B cell (primary cell): Measurements from ENCODE around the gene TDRKH. TPM values are rescaled to one million over a fixed set of nuclear protein-coding genes. Genes with fewer than 3 reads are reported as not detected.

Experiments
- ATAC-seq: fragments of 200-7000 bp; cut with Tn5 transposase; one replicate; pipeline ENCODE4 v1.10.0; 2021; ENCODE audit warnings: low read depth, mild to moderate bottlenecking, moderate number of reproducible peaks, moderate library complexity
- CTCF ChIA-PET: fragments of 350-600 bp; sonication (Branson Sonifier 250); formaldehyde crosslinking; loops from one replicate; lab custom pipeline; 2021; ENCODE audit warnings: antibody characterized with exemption, inconsistent platforms; lab: Charles Lee
- POLR2A ChIA-PET: fragments of 350-600 bp; sonication (Branson Sonifier 250); formaldehyde crosslinking; loops from one replicate; lab custom pipeline; 2021; ENCODE audit warnings: antibody characterized with exemption; lab: Charles Lee
- DNase-seq: peaks from one replicate; pipeline ENCODE4 v3.0.0; 2013
- H2AFZ ChIP-seq: 2 replicates; pipeline ENCODE4 v1.6.1; 2012; ENCODE audit warnings: mild to moderate bottlenecking, low read depth, low read length; ENCODE audit not compliant: insufficient read depth, poor library complexity, severe bottlenecking
- H3K27ac ChIP-seq, 2 donors: 1 replicate in 1 of 2; 2 replicates in 1 of 2; pipeline ENCODE4 v1.5.1; 2012 to 2013; ENCODE audit warnings: low read length in 2 of 2, mild to moderate bottlenecking in 2 of 2, moderate library complexity in 1 of 2
- H3K27me3 ChIP-seq, 4 experiments: fragments of 200-600 bp in 1 of 4; sonication (generic) in 1 of 4; replicated peaks in 1 of 4; 1 replicate in 2 of 4; 2 replicates in 2 of 4; pipeline versions ENCODE4 v1.6.1 to v1.7.0; 2013 to 2016; ENCODE audit warnings: low read length in 3 of 4, mild to moderate bottlenecking in 2 of 4, mixed read lengths in 1 of 4, moderate library complexity in 1 of 4; ENCODE audit not compliant: insufficient read depth in 4 of 4, control insufficient read depth in 3 of 4; ENCODE audit errors: control extremely low read depth in 1 of 4
- H3K36me3 ChIP-seq, 2 experiments: replicated peaks in 1 of 2; 1 replicate in 1 of 2; 2 replicates in 1 of 2; pipeline versions ENCODE4 v1.6.1 to v1.7.1; 2013; ENCODE audit warnings: low read length in 1 of 2; ENCODE audit not compliant: insufficient read depth in 2 of 2, control insufficient read depth in 1 of 2; ENCODE audit errors: control extremely low read depth in 1 of 2, extremely low read depth in 1 of 2
- H3K4me1 ChIP-seq, 2 donors: fragments of 200-600 bp in 1 of 2; sonication (generic) in 1 of 2; 1 replicate in 1 of 2; 2 replicates in 1 of 2; pipeline versions ENCODE4 v1.5.1 to v1.6.1; 2013 to 2017; ENCODE audit warnings: low read length in 2 of 2; ENCODE audit not compliant: control insufficient read depth in 2 of 2, insufficient read depth in 2 of 2
- H3K4me2 ChIP-seq: replicated peaks from 2 replicates; pipeline ENCODE3; 2012; ENCODE audit warnings: mild to moderate bottlenecking, low read depth, low read length; ENCODE audit not compliant: poor library complexity, severe bottlenecking
- H3K4me3 ChIP-seq, 5 experiments: fragments of 200-600 bp in 1 of 5; sonication (generic) in 1 of 5; 1 replicate in 3 of 5; 2 replicates in 2 of 5; pipeline versions ENCODE4 v1.5.1 to v1.7.0; 2011 to 2016; ENCODE audit warnings: low read length in 4 of 5, mild to moderate bottlenecking in 4 of 5, low read depth in 2 of 5, control low read depth in 1 of 5, moderate library complexity in 1 of 5; ENCODE audit not compliant: insufficient read depth in 1 of 5; ENCODE audit errors: control extremely low read depth in 1 of 5, extremely low read depth in 1 of 5
- H3K79me2 ChIP-seq: fragments of 200-600 bp; sonication (generic); one replicate; pipeline ENCODE4 v1.6.0; 2016; ENCODE audit warnings: low read length; ENCODE audit not compliant: control insufficient read depth, insufficient read depth
- H3K9ac ChIP-seq: fragments of 200-600 bp; sonication (generic); 2 replicates; pipeline ENCODE4 v1.6.1; 2017; ENCODE audit warnings: mild to moderate bottlenecking, low read length, moderate library complexity
- H3K9me3 ChIP-seq, 3 donors: one replicate each; pipeline versions ENCODE4 v1.6.1 to v1.7.1; 2013; ENCODE audit warnings: low read length in 2 of 3; ENCODE audit not compliant: control insufficient read depth in 2 of 3, insufficient read depth in 1 of 3; ENCODE audit errors: control extremely low read depth in 1 of 3
- H4K20me1 ChIP-seq: 2 replicates; pipeline ENCODE4 v1.6.0; 2012; ENCODE audit warnings: mild to moderate bottlenecking, low read length; ENCODE audit not compliant: insufficient read depth, control insufficient read depth, poor library complexity, severe bottlenecking
- H3K27ac Mint-ChIP-seq: one replicate; pipeline ENCODE4 v1.8.0; 2021; ENCODE audit warnings: mixed read lengths
- H3K27me3 Mint-ChIP-seq: one replicate; pipeline ENCODE4 v1.8.0; 2021; ENCODE audit warnings: mixed read lengths
- H3K4me1 Mint-ChIP-seq: one replicate; pipeline ENCODE4 v1.8.0; 2021; ENCODE audit warnings: mixed read lengths
- H3K4me3 Mint-ChIP-seq: one replicate; pipeline ENCODE4 v1.8.0; 2021; ENCODE audit warnings: mixed read lengths
- H3K9me3 Mint-ChIP-seq: one replicate; pipeline ENCODE4 v1.8.0; 2022; ENCODE audit warnings: mixed read lengths; ENCODE audit not compliant: insufficient read depth
- CTCF ChIP-seq: fragments of 200-600 bp; IDR thresholded peaks from one replicate; pipeline ENCODE4 v1.8.0; 2022; ENCODE audit warnings: antibody characterized with exemption, mild to moderate bottlenecking
- EZH2 ChIP-seq: IDR thresholded peaks from 2 replicates; pipeline ENCODE4 v1.6.1; 2012; ENCODE audit warnings: borderline replicate concordance, low read depth, mild to moderate bottlenecking, moderate library complexity, low read length; ENCODE audit not compliant: insufficient read depth, poor library complexity, severe bottlenecking
- WGBS: methylation state at CpG from one replicate; pipeline ENCODE4 v1.1.5; 2013; ENCODE audit warnings: missing lambda C conversion rate; ENCODE audit not compliant: insufficient coverage; 5-methylcytosine and 5-hydroxymethylcytosine counted together
- intact Hi-C: fragments of 100-400 bp; cut with micrococcal nuclease; formaldehyde crosslinking; loops from one replicate; pipeline ENCODE4 v1.10.0; 2022
- polyA plus RNA-seq: library from polyadenylated mRNA; depleted of rRNA; stranded (reverse); fragments of >200 nt; gene quantifications from 2 replicates; pipeline ENCODE4 v1.2.3, GENCODE V29; 2012
- small RNA-seq: library from RNA; depleted of rRNA; stranded (forward); fragments of <200 nt; gene quantifications from one replicate; pipeline ENCODE3, GENCODE V24; 2012; ENCODE audit warnings: low replicate concordance, low read depth; ENCODE audit not compliant: insufficient read length
- total RNA-seq, 2 donors: library from RNA; stranded (reverse); fragments of 120-200 nt in 1 of 2; gene quantifications; 1 replicate in 1 of 2; 2 replicates in 1 of 2; pipeline versions ENCODE4 v1.2.3 to v1.2.4, GENCODE V29; 2013 to 2022

The TDRKH gene
- total and polyA plus RNA-seq, 2 donors (not counting 1 experiment from before 2014, with no cell fraction given): 2.0 to 13.3 TPM

- Mint-ChIP-seq H3K27ac (no peak overlapping the region), H3K4me1 (peaks cover 18% of the 10 kb centered on the region), H3K9me3 (no peaks in the 10 kb centered on the region), H3K27me3 (peaks cover 53% of the 10 kb centered on the region), H3K4me3 (no peak overlapping the region)
- peaks cover 15 to 19% of the 10 kb centered on the region in 2 donors for H3K4me1 ChIP-seq
- DNase-seq (no peak), ATAC-seq (no peak)
- no peak overlapping the region for H3K27ac ChIP-seq
- H3K4me2 ChIP-seq: no peak overlapping the region
- ChIA-PET POLR2A (no interaction called here), CTCF (interaction anchor here (2.5 kb wide), 1 partner anchor 11 kb away, joined by 10 read pairs; no protein-coding TSS in a partner anchor)
- H2AFZ ChIP-seq: no peak overlapping the region
- no peak overlapping the region for H3K4me3 ChIP-seq
- no peaks in the 10 kb centered on the region for H4K20me1 ChIP-seq
- H3K27me3 ChIP-seq: peaks cover 0 to 50% (median 28%) of the 10 kb centered on the region in 4 experiments
- no peaks in the 10 kb centered on the region for H3K36me3 ChIP-seq
- H3K9ac ChIP-seq: no peak overlapping the region
- TF ChIP-seq EZH2 (no peak), CTCF (no peak)
- H3K79me2 ChIP-seq: no peaks in the 10 kb centered on the region
- H3K9me3 ChIP-seq: no peaks in the 10 kb centered on the region
- intact Hi-C loops: loop anchor here (10.0 kb wide), 1 partner anchor 111 kb away; the partner anchor contains the start of genes C2CD4D and RORC
- 71% methylated on average over 1 of the region's 3 CpGs for WGBS
These were observed 66.5 kb downstream of the TDRKH start for GRCh38 chr1:151723726-151724370.

Small RNA genes lying within 50 kb of the gene (small RNA-seq; reads per million reads assigned to genes)
- not detected for gene RNU6-662P

Other genes starting within 250 kb of the TDRKH start
- 43.2 and 45.6 TPM in 2 replicates for gene SNX27, start 178.4 kb downstream of the TDRKH start, total RNA-seq
- 13.5 and 14.5 TPM in 2 replicates for gene SNX27, start 178.4 kb downstream of the TDRKH start, polyA plus RNA-seq
- not detected in 2 replicates for gene CELF3, start 73.7 kb downstream of the TDRKH start, total RNA-seq
- not detected in 2 replicates for gene CELF3, start 73.7 kb downstream of the TDRKH start, polyA plus RNA-seq
- not detected in 2 replicates for gene RIIAD1, start 69.0 kb downstream of the TDRKH start, total RNA-seq
- gene RIIAD1, start 69.0 kb downstream of the TDRKH start, polyA plus RNA-seq: not detected in 2 replicates
- gene MRPL9, start 27.0 kb downstream of the TDRKH start, total RNA-seq: 84.6 and 100 TPM in 2 replicates
- 65.5 and 92.5 TPM in 2 replicates for gene MRPL9, start 27.0 kb downstream of the TDRKH start, polyA plus RNA-seq
- gene LINGO4, start 14.9 kb upstream of the TDRKH start, total RNA-seq: not detected in 2 replicates
- not detected in 2 replicates for gene LINGO4, start 14.9 kb upstream of the TDRKH start, polyA plus RNA-seq
- gene RORC, start 41.3 kb upstream of the TDRKH start, total RNA-seq: 0.12 TPM in 1 of 2 replicates, not detected in the other
- 0.07 and 0.15 TPM in 2 replicates for gene RORC, start 41.3 kb upstream of the TDRKH start, polyA plus RNA-seq
- gene C2CD4D, start 49.3 kb upstream of the TDRKH start, total RNA-seq: not detected in 2 replicates
- 0.07 TPM in 2 replicates for gene C2CD4D, start 49.3 kb upstream of the TDRKH start, polyA plus RNA-seq
- not detected in 2 replicates for gene THEM5, start 63.2 kb upstream of the TDRKH start, total RNA-seq
- gene THEM5, start 63.2 kb upstream of the TDRKH start, polyA plus RNA-seq: not detected in 2 replicates
- gene THEM4, start 119.0 kb upstream of the TDRKH start, total RNA-seq: 16.1 and 19.8 TPM in 2 replicates
- 10.3 and 15.0 TPM in 2 replicates for gene THEM4, start 119.0 kb upstream of the TDRKH start, polyA plus RNA-seq
- 40.4 and 47.1 TPM in 2 replicates for gene S100A10, start 203.4 kb upstream of the TDRKH start, total RNA-seq
- gene S100A10, start 203.4 kb upstream of the TDRKH start, polyA plus RNA-seq: 29.9 and 38.0 TPM in 2 replicates
- gene S100A11, start 246.5 kb upstream of the TDRKH start, total RNA-seq: 31.4 and 33.1 TPM in 2 replicates
- 10.9 and 26.2 TPM in 2 replicates for gene S100A11, start 246.5 kb upstream of the TDRKH start, polyA plus RNA-seq